ENCODE data around the gene ATL2. TPM values are rescaled to one million over a fixed set of nuclear protein-coding genes. Genes with fewer than 3 reads are reported as not detected.
"Not testable (repeated sequence)": the region's sequence is repeated elsewhere in the genome, so short reads cannot be mapped to it uniquely, and the experiment has no call there.

ATL2 gene
- total RNA-seq (2014; rRNA removed; shearing (Covaris generic)), result 119 and 148 TPM in 2 replicates

- in situ Hi-C loops (cut with HindIII; ENCODE audit: low sequenced_read_pairs), result no loop called here
Measured at GRCh38 chr2:38377050-38377828, at the start of gene ATL2. ATL2 (minus strand) TSS chr2:38377273; CDS start chr2:38377260, 13 bp downstream.

GRCh38 chr2:38423763-38424162, 46.7 kb upstream of the ATL2 start:
- in situ Hi-C loops (cut with HindIII; ENCODE audit: low sequenced_read_pairs), result no loop called here
- DNase-seq (ENCODE audit: low spot score), result no peak

More at GRCh38 chr2:38377050-38377828, at the start of gene ATL2:
- peak; percentile 97 for DNase-seq (ENCODE audit: low spot score)

GRCh38 chr2:38421274-38422056, 44.4 kb upstream of the ATL2 start:
- DNase-seq (ENCODE audit: low spot score), result no peak

GRCh38 chr2:38419499-38419898, 42.4 kb upstream of the ATL2 start:
- DNase-seq (ENCODE audit: low spot score), result no peak
- in situ Hi-C loops (cut with HindIII; ENCODE audit: low sequenced_read_pairs), result no loop called here

More at GRCh38 chr2:38421274-38422056, 44.4 kb upstream of the ATL2 start:
- in situ Hi-C loops (cut with HindIII; ENCODE audit: low sequenced_read_pairs), result no loop called here

GRCh38 chr2:38418735-38419134, 41.7 kb upstream of the ATL2 start:
- no peak for DNase-seq (ENCODE audit: low spot score)
- in situ Hi-C loops (cut with HindIII; ENCODE audit: low sequenced_read_pairs), result no loop called here

GRCh38 chr2:38417745-38418689, 40.9 kb upstream of the ATL2 start:
- DNase-seq (ENCODE audit: low spot score), result no peak
- in situ Hi-C loops (cut with HindIII; ENCODE audit: low sequenced_read_pairs), result no loop called here

GRCh38 chr2:38416296-38417036, 39.4 kb upstream of the ATL2 start:
- DNase-seq (ENCODE audit: low spot score), result no peak
- in situ Hi-C loops (cut with HindIII; ENCODE audit: low sequenced_read_pairs), result no loop called here

GRCh38 chr2:38415728-38416291, 38.7 kb upstream of the ATL2 start:
- DNase-seq (ENCODE audit: low spot score), result no peak
- in situ Hi-C loops (cut with HindIII; ENCODE audit: low sequenced_read_pairs), result no loop called here

GRCh38 chr2:38415023-38415422, 38.0 kb upstream of the ATL2 start:
- DNase-seq (ENCODE audit: low spot score), result no peak
- in situ Hi-C loops (cut with HindIII; ENCODE audit: low sequenced_read_pairs), result no loop called here

- in situ Hi-C loops (cut with HindIII; ENCODE audit: low sequenced_read_pairs); DNase-seq (ENCODE audit: low spot score): not testable (repeated sequence)
Measured at GRCh38 chr2:38412235-38412871, 35.3 kb upstream of the ATL2 start.

- DNase-seq (ENCODE audit: low spot score), result peak; percentile 10
- in situ Hi-C loops (cut with HindIII; ENCODE audit: low sequenced_read_pairs), result no loop called here
Measured at GRCh38 chr2:38409156-38410102, 32.4 kb upstream of the ATL2 start.

GRCh38 chr2:38407111-38407682, 30.1 kb upstream of the ATL2 start:
- in situ Hi-C loops (cut with HindIII; ENCODE audit: low sequenced_read_pairs), result no loop called here
- DNase-seq (ENCODE audit: low spot score), result peak; percentile 67

- in situ Hi-C loops (cut with HindIII; ENCODE audit: low sequenced_read_pairs), result no loop called here
- DNase-seq (ENCODE audit: low spot score), result no peak
Measured at GRCh38 chr2:38406597-38407110, 29.6 kb upstream of the ATL2 start.

- DNase-seq (ENCODE audit: low spot score), result no peak
- in situ Hi-C loops (cut with HindIII; ENCODE audit: low sequenced_read_pairs), result no loop called here
Measured at GRCh38 chr2:38405917-38406596, 29.0 kb upstream of the ATL2 start.

GRCh38 chr2:38400513-38400912, 23.4 kb upstream of the ATL2 start:
- DNase-seq (ENCODE audit: low spot score), result no peak

GRCh38 chr2:38398739-38399138, 21.7 kb upstream of the ATL2 start:
- in situ Hi-C loops (cut with HindIII; ENCODE audit: low sequenced_read_pairs), result no loop called here
- DNase-seq (ENCODE audit: low spot score), result no peak

More at GRCh38 chr2:38400513-38400912, 23.4 kb upstream of the ATL2 start:
- in situ Hi-C loops (cut with HindIII; ENCODE audit: low sequenced_read_pairs), result no loop called here
